ENCODE results near the gene GP1BB.

The GP1BB gene

DNA sequence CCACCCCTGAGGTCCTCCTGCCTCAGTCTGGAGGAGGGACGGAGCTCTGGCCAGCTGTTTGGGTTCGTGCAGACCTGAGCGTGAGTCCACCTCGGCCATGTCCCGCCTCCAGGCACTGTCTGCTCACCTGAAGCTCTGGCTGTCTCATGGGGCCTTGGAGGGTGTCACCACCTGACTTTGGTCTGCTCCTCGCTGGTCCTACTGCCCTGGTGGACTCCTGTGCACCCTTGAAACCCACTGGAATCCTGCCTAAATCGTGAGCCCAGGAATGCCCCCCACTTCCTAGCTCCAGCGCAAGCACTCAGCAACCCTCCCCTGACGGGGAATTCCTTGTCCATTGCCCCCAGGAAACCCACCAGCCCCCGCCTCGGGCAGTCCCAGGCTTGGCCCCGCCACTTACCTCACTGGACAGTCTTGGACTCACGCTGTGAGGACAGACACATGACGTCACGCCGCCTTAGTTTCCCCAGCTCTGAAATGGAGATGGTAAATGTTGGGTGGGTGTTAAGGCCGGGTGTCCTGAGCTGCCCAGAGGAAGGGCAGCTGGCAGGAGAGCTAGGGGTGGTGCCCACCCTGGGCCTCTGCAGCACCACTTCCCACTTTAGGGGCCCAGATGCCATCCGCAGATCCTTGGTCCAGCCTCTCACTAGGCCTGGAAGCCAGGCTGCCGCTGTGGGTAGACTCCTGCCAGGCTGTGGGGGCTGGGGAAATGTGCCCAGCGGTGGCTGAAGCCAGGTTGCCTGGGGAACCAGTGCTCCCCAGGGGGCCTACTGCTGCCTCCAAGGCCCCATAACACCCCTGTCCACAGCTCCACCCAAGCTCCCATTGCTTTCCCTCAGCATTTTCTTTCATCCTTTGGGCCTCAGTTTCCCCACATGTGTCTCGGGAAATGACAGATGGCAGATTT is 19.1 kb downstream of the GP1BB start:
- no peak for DNase-seq

DNA sequence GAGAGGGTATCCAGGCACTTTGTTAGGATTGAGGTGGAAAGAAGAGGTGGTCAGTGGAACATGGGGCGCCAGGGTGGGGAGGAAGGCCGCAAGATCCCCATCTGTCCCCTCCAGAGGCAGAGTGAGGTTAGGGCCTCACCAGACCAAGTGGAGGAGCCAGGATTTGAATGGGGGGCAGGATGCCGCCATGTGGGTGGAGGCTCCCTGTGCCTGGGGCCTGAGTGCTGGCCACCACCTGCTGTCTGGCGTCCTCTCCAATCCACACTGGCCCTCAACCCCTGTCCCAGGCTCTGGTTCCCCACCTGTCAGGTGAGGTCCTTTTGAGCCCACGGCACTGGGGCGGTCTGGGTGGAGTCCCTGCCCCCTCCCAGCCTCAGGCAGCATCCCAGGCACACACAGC is 19.7 kb downstream of the GP1BB start:
- DNase-seq = no peak

DNA sequence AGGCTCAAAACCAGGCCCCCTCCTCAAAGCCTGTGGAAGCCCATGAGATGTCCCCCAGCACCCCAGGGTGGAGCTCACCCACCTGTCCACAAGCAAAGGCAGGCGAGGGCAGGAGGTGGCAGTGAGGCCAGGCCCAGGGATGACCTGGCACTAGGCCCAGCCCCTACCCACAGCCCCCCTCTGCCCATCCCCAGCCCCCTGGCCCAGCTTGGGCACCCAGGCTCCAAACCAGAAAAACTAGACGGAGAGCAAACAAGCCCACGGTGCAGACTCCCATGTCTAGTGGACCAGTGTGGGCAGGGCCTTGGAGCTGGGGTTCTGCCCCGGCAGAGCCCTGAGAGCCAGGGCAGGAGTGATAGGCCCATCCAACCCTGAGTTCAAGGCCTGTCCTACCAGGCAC is 20.3 kb downstream of the GP1BB start:
- DNase-seq = no peak

DNA sequence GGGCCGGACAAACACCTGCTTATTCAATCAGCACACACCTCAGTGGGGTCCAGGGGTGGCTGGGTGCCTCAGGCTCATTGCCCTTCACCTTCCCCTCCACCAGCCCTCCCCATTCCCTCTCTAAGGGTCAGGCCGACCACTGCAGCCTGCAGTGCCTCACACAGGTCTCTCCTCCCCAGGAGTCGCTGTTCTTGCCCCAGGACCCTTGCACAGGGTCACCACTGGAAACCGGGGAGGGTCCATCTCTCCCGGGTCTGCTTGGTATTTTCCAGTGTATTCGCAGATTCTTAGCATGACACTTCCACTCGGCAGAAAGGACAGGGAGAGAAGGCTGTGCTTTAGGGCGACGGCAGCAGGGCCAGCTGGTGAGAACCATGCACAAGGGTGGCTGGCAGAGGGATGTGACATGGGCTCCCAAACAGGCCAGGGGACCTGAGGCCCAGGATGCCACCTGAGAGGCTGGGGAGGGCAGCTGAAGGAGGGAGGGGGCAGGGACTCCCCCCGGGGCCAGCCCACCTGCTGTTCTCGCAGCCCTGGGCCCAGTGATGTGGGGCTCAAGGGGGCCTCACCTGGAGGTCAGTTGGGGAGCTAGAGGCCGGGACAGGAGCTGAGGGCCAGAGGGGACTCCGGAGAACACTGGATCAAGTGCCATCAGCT is 21.1 kb downstream of the GP1BB start:
- no peak for DNase-seq

DNA sequence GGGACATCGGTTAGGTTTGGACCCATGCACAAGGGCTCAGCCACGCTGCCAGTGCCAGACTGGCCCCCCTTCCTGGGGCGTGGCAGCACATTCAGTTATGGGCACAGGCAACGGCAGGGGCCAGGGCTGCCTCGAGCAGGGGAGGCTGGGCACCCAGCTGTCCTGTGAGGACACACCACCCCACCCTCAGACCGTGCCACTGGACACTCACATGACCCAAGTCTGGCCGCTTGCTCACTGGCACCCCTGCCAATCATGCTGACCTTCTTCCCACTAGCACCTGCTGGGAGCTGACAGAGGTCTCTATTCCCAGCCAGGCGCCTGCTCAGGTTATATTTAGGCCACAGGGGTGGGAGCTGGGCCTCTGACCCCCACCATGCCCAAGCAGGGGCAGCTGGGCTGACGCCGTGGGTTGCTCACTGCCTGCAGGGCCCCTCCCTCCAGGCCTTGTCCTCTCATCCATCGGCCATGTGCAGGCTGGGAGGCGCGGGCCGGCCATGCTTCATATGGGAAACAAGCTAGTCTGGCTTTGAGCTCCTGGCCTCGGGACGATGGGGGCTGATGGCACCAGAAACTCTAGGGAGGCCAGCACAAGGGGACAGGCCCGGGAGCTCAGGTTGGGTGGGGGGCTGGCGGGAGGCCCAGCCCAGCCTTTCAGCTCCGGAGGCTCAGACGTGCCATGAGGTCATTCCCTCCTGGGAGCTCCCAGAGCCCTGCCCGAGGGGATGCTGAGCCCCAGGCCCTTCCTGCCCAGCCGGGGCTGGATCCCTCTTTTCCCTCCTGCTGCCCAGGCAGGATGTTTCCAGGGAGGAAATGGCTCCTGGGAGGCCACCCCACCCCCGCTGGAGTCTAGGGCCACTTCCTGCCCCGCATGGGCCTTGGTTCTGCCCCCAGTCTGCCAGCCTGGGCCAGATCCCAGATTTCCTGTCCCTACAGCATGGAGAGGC is 22.1 kb downstream of the GP1BB start:
- DNase-seq = no peak

DNA sequence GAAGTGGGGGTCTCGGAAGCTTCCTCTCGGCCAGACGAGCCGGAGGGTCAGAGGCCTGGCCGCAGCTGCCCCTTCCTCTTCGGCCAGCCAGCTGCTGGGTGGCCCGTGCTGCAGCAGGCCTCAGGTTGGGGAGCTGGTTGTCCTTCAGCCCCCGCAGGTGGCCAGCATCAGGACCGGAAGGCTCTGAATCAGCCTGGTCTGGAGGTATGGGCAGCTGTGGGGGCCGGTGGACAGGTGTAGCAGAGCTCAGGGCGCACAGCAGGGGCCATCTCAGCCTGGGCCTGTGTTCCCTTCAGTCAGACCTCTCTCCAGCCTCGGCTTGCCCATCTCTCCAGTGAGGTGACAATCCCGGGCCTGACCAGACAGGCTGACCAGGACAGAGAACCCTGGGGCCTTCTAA is 23.4 kb downstream of the GP1BB start:
- no peak for DNase-seq

DNA sequence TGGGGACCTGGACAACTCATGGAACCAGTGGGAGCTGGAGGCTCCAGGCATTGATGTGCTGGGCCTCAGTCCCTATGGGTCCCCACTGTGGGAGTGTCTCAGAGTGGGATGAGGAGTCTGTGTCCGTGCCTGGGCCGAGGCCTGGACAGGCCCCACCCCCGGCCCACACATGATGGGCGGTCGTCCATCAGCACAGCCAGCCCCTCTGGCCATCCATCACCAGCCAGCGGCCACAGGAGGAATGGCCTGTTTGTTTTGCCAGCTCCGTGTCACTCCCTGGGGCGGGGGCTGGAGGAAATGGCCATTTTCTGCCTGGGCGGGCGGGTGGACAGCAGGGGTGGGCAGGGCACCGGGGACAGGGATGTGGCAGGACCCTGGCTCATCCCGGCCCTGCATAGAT is 24.2 kb downstream of the GP1BB start:
- no peak for DNase-seq

DNA sequence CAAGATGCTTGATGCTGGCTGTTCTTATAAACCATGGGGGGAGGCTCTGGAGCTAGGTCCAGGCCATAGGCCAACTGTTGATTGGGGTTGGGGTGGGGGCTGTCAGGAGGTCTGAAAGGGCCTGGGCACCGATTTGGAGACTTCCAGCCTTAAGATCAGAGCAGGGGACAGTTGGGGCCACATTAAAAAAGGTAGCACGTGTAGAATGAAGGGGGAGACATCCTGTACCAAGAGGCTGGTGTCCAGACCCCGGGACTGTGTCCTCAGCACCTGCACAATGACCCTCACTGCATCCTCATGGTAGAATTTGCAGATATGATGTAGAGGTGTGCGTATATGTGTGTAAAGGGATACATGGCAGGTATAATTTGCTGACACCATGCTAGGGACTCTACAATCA is 24.8 kb downstream of the GP1BB start:
- no peak for DNase-seq

DNA sequence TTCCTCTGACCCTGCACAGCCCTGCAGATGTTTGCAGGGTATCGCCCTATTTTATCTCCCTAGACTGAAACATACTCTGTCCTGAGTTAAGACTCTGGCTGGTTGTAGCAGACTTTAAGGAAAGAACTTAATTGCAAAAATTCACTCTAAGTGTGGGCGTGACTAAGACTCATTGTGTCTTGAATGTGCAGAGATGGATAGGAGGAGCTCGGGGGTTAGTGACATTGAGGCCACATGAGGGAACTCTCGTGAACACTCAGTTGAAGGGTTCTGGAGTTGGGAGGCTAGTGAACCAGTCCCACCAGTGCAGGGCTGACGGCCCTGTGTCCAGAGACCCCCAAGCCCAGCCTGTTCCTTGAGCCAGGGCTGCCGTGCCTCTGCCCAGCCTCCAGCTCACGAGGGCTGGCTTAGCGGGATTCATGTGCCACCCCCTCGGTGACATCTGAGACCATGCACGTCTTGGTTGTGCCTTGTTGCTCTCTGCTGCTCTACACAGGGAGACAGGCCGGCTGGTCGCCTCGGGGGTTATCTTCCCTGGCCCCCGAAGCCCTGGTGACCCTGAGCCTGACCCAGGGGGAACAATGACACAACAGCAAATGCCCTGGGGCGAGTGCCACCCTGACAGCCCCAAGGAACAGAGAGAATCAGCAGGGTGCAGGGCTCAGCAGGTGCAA is 25.8 kb downstream of the GP1BB start:
- DNase-seq = no peak

DNA sequence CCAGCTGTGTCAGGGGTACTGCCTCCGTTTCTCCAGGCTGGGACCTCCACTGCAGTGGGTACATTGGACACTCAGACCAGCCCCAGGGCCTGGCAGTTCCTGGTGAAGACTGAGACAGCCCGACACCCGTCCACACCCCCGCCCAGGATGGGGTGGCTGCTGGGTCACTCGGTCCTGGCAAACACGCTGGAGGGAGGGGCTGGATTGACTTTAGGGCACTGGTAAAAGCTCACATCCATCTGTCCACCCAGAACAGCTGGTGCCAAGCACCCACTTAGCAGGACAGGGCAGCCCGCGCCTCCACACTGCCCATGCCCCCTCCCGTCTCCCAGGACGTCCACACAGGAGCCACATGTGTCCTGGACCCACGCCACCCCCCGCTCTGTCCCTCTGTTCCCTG is 26.5 kb downstream of the GP1BB start:
- DNase-seq = no peak

DNA sequence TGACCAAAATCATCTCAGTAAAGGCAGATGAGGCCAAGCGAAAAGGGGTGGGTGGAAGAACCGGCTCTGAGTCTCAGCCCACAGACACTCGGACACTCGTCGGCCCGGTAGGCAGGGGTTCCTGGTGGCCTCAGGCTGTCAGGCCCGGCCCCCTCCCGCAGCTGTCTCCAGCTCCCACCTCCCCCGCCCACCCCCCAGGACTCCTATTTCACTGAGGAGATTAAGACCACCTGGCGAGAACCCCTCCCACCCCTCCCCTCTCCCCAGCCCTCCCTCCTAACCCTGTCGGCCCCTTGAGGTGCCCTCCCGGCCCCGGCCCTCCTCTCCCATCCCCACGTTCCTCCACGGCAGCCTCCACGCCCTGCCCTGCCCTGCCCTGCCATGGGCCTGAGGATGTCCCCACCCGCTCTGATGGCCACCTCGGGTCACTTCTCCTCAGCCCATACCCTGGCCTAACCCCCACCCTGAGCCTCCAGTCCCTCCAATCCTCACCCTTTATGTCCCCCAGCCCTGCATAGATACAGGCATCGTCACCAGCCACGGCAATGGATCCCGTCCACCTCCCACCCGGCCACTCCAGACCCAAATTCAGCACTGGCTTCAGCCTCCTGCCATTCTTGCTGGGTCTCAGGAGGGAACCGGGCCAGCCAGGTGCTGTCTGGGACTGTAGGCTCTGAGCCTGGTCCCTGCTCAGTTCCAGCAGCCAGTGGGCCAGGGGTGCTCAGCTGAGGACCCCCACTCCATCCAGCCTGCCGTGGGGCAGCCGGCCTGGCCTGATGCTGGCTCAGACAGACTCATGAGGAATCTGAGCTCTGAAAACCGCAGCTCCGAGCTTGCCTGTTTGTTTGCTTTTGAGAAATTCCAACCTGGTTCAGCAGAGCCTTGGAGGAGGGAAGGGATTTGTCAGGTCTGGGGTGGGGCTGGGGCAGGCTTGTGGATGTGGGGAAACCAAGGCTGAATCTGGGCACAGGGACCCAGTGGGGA is 27.5 kb downstream of the GP1BB start:
- DNase-seq = no peak

DNA sequence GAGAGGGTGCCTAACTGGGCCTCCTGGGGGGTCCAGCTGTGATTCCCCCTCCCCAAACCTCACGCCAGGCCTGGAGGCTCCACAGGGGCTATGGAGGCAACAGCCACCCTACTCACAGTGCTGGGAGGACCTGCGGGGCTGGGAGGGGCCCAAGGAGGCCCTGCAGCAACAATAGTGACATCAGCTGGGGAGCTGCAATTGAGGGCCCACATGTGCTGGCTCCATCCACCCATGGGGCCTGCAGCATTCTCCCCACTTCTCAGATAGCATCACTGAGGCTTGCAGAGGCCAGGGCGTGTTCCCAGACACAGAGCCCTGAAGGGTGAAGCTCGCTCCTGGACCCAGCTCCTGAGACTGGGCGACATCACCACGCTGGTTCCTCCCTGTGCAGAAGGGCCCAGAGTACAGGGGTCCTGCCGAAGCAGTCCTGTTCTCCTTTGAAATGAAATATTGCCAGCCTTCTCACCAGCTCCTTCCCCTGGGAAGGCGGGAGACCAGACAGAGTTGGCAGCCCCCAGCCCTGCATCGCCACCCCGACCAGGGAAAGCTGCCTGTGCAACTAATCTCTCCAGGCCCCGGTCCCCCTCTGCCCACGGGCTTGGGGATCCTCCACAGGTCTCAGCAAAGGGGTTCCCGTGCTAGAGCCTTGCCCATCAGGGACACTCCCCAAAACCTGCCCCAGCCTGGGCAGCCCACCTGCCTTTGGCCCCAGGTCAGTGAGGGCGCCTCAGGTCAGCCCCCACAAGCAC is 28.3 kb downstream of the GP1BB start:
- DNase-seq = no peak

DNA sequence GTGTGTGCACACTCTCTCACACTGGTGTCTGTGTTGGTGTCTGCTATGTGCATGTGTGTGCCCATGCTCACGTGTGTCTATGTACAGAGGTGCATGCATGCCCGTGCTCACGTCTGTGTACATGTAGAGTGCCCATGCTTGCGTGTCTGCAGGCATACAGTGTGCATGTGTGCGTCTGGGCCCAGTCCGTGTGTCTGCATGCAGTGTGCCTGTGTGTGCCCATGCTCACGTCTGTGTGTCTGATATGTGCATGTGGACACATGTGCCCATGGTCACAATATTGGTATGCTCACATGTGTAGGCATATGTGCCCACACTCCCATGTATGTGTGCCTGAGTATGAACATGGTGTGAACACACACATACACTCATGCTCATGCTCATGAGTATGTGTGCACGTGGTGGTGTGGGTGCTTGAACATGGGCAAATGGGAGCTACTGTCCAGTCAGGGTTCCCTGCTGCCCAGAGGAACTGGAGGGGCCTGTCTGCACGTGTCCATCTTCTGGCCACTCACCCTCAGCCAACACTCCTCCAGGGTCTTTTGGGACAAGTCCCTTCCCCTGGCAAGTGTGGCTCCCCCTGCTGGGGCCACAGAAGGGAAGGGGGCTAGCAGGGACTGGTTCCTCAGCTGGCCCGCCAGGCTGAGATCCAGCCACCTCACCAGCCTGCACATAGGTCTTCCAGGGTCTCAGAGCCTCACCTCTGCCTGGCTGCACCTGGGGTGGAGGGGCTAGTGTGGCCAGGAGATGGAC is 29.9 kb downstream of the GP1BB start:
- DNase-seq = no peak

DNA sequence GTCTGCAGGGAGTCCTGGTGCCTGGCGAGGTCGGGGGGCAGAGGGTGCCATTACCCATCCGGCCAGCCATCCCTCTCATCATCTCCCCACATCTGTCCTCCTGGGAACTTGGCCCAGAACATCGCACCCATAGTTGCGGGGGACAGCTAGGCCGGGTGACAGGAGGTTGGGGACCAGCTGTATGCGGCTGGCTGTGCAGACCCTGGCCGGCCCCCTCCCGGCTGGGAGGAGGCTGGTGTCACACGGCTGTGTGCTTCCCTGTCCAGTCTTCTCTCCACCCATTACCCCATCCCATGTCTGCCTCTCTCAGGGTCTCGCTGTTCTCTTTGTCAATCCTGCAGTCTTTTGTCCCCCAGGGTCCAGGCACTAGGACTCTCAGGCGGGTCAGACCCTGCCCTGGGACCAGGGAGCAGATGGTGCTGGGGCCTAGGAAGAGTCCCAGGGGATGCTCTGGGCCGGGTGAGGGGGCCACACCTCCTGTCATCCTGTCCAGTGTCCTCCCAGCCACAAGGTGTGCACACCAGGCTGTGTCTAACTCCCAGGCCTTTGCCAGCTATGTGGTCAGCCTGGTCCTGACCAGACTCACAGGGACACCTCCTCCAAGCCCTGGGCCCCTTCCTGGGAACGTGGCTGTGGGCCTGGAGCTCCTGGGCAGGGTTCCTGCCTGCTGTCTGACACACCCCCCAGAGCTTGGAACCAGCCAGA is 30.8 kb downstream of the GP1BB start:
- DNase-seq = no peak

DNA sequence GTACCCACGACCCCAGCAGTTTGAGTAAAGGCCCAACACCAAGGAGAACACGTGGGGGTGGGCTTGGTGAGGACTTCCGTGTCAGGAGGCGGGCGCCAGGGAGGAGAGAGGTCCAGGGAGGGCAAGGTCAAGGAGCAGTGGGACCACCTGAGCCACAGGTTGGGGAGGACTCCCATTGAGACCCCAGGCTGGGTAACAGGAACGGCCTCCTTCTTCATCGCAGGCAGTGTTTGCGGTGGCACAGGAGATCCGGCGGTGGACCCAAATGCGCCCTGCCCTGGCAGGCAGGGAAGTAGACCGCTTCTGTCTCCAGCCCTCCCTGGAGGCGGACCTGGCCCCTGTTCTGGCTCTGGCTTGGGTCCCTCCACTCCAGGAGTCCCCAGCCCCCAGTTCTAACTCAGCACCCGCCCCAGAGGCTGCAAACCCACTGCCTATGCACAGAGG is 31.4 kb downstream of the GP1BB start:
- DNase-seq = no peak

DNA sequence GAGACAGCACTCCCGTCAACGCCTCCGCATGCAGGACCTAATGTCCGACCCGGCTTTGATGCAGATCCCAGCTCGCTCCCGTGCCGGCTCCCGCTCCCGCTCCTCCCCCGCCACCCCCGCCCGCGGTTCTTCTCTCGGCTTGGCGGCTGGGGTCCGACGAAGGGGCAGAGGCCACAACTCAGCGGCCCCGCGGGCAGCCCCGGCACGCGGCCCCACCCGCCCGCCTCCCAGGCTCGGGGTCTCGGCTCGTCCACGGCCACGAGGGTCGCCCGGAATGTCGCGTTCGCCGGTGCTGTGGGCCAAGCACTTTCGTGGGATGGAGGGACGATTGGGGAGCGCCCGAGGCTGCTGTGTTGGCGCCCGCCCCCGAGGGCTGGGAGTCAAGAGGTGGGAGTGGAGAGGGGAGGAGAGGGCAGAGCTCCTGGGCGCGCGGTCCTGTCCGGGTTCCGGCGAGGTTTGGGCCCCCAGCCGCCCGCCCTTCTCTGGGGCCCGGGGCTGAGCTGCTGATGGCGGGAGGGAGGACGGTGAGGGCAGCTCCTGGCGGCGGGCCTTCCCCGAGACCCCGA is 31.9 kb downstream of the GP1BB start:
- DNase-seq = no peak

DNA sequence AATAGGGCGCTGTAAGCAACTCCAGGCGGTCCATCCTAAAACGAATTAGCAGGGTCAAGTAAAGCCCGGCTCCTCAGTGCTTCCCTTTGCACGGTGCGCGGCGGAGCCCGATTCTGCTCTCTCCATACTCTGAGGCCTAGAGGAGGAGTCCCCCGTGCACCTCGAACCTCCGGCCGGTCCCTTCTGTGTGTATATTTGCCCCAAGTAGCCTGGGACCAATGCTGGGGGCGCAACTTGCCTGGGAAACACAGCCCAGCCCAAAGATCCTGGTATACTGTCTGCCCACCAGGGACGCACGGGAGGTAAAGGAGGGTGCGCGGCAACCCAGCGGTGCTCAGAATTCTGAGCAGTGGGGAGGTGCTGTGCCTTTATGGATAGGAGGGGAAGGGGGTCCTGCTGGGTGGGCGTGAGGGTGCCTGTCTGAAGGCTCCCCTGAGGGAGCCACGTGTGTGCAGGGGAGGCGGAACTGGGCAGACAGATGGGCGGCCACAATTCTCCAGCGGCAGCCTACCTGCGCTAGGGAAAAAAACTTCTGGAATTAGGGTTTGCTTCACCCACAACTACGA is 32.5 kb downstream of the GP1BB start:
- no peak for DNase-seq
